A549 treated with GW870086 at 1 μM for 4 hours (cell line): Measurements from ENCODE around the gene SUDS3. TPM values are rescaled to one million over a fixed set of nuclear protein-coding genes. Genes with fewer than 3 reads are reported as not detected.

Experiments
- total RNA-seq: library from RNA; stranded (reverse); fragments of 200-300 nt; extraction: Qiagen RNA extraction; gene quantifications from 5 replicates; pipeline ENCODE4 v1.2.3, GENCODE V29; 2022; ENCODE audit warnings: low read depth

Gene SUDS3, protein sequence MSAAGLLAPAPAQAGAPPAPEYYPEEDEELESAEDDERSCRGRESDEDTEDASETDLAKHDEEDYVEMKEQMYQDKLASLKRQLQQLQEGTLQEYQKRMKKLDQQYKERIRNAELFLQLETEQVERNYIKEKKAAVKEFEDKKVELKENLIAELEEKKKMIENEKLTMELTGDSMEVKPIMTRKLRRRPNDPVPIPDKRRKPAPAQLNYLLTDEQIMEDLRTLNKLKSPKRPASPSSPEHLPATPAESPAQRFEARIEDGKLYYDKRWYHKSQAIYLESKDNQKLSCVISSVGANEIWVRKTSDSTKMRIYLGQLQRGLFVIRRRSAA
- total RNA-seq: 12.8 to 16.6 TPM (median 15.0 TPM) in 5 replicates

DNA sequence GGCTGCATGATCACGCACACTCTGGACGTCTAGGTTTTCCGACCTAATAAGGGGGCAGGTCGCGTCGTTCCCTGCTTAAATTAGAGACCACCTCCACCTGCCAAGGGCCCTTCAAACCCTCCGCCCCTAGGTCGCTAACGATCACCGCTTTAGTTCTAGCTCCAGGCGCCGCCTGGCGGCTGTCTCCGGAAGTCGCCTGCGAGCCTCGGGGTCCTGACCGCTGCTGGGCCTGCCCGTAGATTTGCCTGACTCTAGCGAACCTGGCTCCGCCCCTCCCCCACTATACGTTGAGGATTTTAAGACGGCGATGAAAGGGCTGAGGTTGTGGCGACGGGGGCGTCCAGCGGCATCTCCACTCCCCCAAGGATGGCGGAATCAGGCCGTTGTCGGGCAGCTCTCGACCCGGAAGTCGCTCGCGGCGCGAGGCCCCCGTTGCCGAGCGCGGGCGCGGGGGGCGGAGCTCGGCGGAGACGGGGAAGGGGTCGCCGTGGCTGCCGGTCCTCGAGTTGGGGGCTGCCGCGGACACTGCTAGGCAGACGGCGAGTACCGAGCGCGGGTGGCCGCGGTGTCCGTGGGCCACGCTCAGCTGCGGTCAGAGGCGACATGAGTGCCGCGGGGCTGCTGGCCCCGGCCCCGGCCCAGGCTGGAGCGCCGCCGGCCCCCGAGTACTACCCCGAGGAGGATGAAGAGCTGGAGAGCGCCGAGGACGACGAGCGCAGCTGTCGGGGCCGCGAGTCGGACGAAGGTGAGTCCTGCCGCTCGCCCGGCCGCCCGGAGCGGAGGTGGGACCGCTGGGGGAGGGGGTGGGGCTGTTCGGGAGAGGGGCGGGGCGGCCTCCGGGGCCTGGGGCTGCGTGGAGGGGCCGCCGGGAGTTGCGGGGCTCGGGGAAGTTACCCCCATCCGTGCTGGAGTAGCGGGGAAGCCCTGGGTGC is at the start of gene SUDS3:
TSS of gene SUDS3 (plus strand) at position 467 of the 932 bp plus-strand sequence. CDS start at position 604, 137 bp downstream.

DNA sequence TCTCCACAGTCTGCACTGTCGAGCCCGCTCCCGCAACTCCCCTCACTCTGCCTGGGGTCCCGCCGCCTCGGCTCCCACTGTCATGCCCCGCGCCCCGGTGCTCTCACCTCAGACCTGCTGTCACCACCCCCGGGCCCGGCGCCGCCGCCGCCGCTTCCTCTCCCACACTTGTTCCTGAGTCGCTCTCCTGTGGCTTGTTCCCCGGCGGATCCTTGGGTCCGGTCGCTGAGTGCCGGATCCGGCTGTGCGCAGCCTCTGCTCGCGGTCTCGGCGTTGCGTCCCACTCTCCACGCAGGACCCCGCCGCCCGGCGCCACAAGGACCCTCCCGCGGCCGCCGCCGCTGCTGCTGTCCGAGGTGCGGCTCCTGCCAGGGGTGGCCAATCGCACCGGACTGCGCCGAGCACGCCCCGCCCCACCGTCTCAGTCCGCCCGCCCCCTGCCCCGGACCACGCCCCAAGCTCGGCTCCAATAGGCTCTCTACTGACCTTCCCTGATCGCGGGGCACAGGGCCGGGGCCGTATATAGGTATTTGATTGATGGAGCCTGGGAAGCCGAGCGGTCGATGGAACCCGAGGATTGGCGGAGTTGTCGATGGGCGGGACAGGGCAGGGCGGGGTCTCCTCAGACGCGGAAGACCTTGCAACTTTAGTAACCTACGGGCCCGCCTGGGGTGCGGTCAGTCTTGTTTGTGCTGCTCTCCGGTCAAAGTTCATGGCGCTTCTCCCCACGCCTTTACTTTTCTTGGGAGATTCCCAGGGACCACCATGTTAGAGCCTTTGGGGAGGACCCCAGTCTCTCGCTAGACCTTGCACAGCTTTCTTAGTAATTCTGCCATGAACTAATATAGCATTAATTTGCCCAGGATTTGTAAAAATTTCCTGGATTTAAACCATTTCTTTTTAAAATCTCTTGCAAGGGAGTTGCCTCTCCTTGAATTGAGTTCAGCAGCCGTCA is 3.5 kb upstream of the SUDS3 start, which contains the start of gene TAOK3:
TSS of gene TAOK3 (minus strand) at position 367 of the 955 bp plus-strand sequence. CDS start 117,340 bp downstream, outside the sequence.

Other genes starting within 250 kb of the SUDS3 start
- 221 to 286 TPM (median 273 TPM) in 5 replicates for gene PEBP1, start 240.4 kb upstream of the SUDS3 start, total RNA-seq
- 7.3 to 12.1 TPM (median 9.5 TPM) in 5 replicates for gene TAOK3, start 3.6 kb upstream of the SUDS3 start, total RNA-seq